ENCODE results near the gene KLHL22. TPM values are rescaled to one million over a fixed set of nuclear protein-coding genes. Genes with fewer than 3 reads are reported as not detected.
"Not testable (repeated sequence)": the region's sequence is repeated elsewhere in the genome, so short reads cannot be mapped to it uniquely, and the experiment has no call there.

KLHL22 gene
- total RNA-seq, 4 donors from 2014 or later, result 24.1 to 32.2 (median 28.4) TPM

DNA sequence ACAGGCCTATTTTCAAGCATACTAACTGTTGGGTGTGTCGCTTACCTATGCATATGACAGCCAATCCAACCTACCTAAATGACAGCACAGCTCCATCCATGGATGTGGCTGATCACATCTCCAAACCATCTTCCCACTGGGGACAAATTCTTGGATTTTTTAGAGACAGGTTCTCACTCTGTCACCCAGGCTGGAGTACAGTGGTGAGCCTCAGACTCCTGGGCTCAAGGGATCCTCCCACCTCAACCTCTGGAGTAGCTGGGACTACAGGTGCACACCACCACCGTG, 76.0 kb downstream of the KLHL22 start:
- intact Hi-C loops (cut with DNase I; ENCODE audit: low total_unique reads) (loop anchor here (5.0 kb wide), 2 partner anchors 38 to 278 kb away; no protein-coding TSS in a partner anchor), in situ Hi-C loops (cut with MboI; ENCODE audit: low sequenced_read_pairs in 4 of 4) (loop anchor here in 3 of 4 donors (5.0 to 25.0 kb wide), 4 partner anchors 45 to 268 kb away; partner anchors contain the start of gene KLHL22 (in 1 of the 3))
- H3K9me3 ChIP-seq, result no peaks in the 10 kb centered on the region
- H3K4me3 ChIP-seq, result no peak overlapping the region
- DNase-seq (no peak), ATAC-seq (no peak)
- no peak overlapping the region for H3K27ac ChIP-seq
- no peaks in the 10 kb centered on the region for H3K36me3 ChIP-seq
- peaks cover 0 to 15% of the 10 kb centered on the region in 2 donors for H3K4me1 ChIP-seq
- no peaks in the 10 kb centered on the region for H3K27me3 ChIP-seq
- TF ChIP-seq, protein P1, sequence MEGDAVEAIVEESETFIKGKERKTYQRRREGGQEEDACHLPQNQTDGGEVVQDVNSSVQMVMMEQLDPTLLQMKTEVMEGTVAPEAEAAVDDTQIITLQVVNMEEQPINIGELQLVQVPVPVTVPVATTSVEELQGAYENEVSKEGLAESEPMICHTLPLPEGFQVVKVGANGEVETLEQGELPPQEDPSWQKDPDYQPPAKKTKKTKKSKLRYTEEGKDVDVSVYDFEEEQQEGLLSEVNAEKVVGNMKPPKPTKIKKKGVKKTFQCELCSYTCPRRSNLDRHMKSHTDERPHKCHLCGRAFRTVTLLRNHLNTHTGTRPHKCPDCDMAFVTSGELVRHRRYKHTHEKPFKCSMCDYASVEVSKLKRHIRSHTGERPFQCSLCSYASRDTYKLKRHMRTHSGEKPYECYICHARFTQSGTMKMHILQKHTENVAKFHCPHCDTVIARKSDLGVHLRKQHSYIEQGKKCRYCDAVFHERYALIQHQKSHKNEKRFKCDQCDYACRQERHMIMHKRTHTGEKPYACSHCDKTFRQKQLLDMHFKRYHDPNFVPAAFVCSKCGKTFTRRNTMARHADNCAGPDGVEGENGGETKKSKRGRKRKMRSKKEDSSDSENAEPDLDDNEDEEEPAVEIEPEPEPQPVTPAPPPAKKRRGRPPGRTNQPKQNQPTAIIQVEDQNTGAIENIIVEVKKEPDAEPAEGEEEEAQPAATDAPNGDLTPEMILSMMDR (IDR thresholded peaks at IDR 0.05 in 4 of 5, conservative IDR thresholded peaks at IDR 0.05 in 1 of 5), result no peak
- TF ChIP-seq POLR2A (IDR thresholded peaks at IDR 0.05), result no peak

DNA sequence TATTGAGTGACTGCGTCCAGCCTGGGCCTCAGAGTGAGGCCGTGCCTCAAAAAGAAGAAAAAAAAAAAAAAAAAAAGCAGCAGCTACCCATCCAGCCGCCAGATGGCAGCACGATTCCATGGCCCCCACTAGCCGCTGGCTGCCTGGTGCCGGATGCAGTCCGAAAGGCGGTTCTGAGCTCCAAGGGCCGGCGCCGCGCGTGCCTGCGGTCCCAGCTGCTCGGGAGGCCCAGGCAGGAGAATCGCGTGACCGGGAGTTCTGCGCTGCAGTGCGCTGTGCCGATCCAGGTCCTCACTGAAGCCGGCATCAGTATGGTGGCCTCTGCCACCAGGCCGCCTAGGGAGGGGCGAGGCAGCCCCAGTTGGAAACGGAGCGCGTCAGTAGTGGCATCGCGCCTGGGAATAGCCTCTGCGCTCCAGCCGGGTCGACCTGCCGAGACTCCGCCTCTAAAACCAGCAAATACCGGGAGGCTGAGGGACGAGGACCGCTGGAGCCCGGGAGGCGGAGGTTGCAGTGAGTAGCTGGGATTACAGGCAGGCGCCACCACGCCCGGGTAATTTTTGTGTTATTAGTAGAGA, 77.3 kb downstream of the KLHL22 start:
- DNase-seq, result peak; percentile 66 to 71
- intact Hi-C loops (cut with DNase I; ENCODE audit: low total_unique reads), result loop anchor here (5.0 kb wide), 2 partner anchors 39 to 279 kb away; no protein-coding TSS in a partner anchor
- Histone ChIP-seq H3K36me3 (no peaks in the 10 kb centered on the region), H3K27ac (peak overlapping the region in 2 of 4 donors; percentile 34 to 50), H3K9me3 (no peaks in the 10 kb centered on the region), H3K27me3 (no peaks in the 10 kb centered on the region), H3K4me3 (peak overlapping the region; percentile 40 to 63 (median 46)), H3K4me1 (peaks cover 0 to 7% of the 10 kb centered on the region in 2 donors)
- no peak for TF ChIP-seq POLR2A (IDR thresholded peaks at IDR 0.05)
- TF ChIP-seq, protein P1 (IDR thresholded peaks at IDR 0.05 in 4 of 5, conservative IDR thresholded peaks at IDR 0.05 in 1 of 5), result peak; percentile 64 to 92 (median 88)
- peak; percentile 78 to 83 for ATAC-seq
- in situ Hi-C loops (cut with MboI; ENCODE audit: low sequenced_read_pairs in 4 of 4), result loop anchor here in 3 of 4 donors (5.0 to 25.0 kb wide), 4 partner anchors 47 to 269 kb away; partner anchors contain the start of gene KLHL22 (in 1 of the 3)

DNA sequence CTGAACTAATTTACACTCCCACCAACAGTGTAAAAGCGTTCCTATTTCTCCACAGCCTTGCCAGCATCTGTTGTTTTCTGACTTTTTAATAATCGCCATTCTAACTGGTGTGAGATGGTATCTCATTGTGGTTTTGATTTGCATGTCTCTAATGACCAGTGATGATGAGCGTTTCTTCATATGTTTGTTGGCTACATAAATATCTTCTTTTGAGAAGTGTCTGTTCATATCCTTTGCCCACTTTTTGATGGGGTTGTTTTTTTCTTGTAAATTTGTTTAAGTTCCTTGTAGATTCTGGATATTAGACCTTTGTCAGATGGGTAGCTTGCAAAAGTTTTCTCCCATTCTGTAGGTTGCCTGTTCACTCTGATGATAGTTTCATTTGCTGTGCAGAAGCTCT, 79.9 kb downstream of the KLHL22 start:
- H3K36me3 ChIP-seq, H3K4me3 ChIP-seq, H3K4me1 ChIP-seq, H3K9me3 ChIP-seq, ATAC-seq, DNase-seq, H3K27me3 ChIP-seq, H3K27ac ChIP-seq: not testable (repeated sequence)
- intact Hi-C loops (cut with DNase I; ENCODE audit: low total_unique reads), result loop anchor here (5.0 kb wide), 2 partner anchors 42 to 282 kb away; no protein-coding TSS in a partner anchor
- in situ Hi-C loops (cut with MboI; ENCODE audit: low sequenced_read_pairs in 4 of 4), result loop anchor here in 3 of 4 donors (5.0 to 25.0 kb wide), 4 partner anchors 49 to 272 kb away; partner anchors contain the start of gene KLHL22 (in 1 of the 3)

DNA sequence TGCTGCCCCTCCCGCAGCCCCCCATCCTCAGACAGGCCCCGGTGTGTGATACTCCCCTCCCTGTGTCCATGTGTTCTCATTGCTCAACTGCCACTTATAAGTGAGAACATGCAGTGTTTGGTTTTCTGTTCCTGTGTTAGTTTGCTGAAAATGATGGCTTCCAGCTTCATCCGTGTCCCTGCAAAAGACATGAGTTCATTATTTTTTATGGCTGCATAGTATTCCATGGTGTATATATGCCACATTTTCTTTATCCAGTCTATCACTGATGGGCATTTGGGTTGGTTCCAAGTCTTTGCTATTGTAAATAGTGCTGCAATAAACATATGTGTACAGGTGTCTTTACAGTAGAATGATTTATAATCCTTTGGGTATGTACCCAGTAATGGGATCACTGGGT, 80.4 kb downstream of the KLHL22 start:
- intact Hi-C loops (cut with DNase I; ENCODE audit: low total_unique reads) (loop anchor here (5.0 kb wide), 2 partner anchors 42 to 282 kb away; no protein-coding TSS in a partner anchor), in situ Hi-C loops (cut with MboI; ENCODE audit: low sequenced_read_pairs in 4 of 4) (loop anchor here in 3 of 4 donors (5.0 to 25.0 kb wide), 4 partner anchors 50 to 272 kb away; partner anchors contain the start of gene KLHL22 (in 1 of the 3))
- not testable (repeated sequence) for H3K27ac ChIP-seq, H3K4me1 ChIP-seq, DNase-seq, H3K27me3 ChIP-seq, H3K36me3 ChIP-seq, ATAC-seq, H3K9me3 ChIP-seq, H3K4me3 ChIP-seq

DNA sequence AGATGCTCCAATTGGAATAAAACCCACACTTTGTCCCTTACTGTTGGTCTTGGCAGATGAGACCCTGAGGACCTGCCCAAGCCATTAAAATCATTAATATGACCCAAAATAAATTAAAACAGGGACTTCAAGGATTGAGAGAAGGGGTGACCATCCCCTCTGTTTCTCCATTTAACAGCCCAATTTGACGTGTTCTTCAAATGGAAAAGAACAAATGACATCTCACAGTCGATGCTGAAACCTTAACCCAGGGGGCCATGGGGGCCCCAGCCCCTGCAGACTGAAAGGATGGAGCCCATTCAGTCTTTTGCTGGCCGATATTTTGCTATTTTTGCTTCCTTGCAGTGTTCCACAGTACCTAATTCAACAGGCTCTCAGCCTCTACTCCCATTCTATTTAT, 81.1 kb downstream of the KLHL22 start:
- no peak for ATAC-seq
- Histone ChIP-seq H3K27ac (no peak overlapping the region), H3K9me3 (no peaks in the 10 kb centered on the region), H3K4me3 (no peak overlapping the region), H3K4me1 (peaks cover 0 to 4% of the 10 kb centered on the region in 2 donors), H3K27me3 (no peaks in the 10 kb centered on the region), H3K36me3 (no peaks in the 10 kb centered on the region)
- intact Hi-C loops (cut with DNase I; ENCODE audit: low total_unique reads), result no loop called here
- in situ Hi-C loops (cut with MboI; ENCODE audit: low sequenced_read_pairs in 4 of 4), result loop anchor here (5.0 to 25.0 kb wide), 4 partner anchors 43 to 273 kb away; no protein-coding TSS in a partner anchor
- TF ChIP-seq, protein P1 (IDR thresholded peaks at IDR 0.05 in 4 of 5, conservative IDR thresholded peaks at IDR 0.05 in 1 of 5), result no peak
- TF ChIP-seq POLR2A (IDR thresholded peaks at IDR 0.05), result no peak
- no peak for DNase-seq

Measured in gastrocnemius medialis (tissue), 4 donors.